B cell (primary cell): Measurements from ENCODE around the gene ERVH48-1. TPM values are rescaled to one million over a fixed set of nuclear protein-coding genes. Genes with fewer than 3 reads are reported as not detected.

Experiments used
- ATAC-seq: fragments of 200-7000 bp; cut with Tn5 transposase; one replicate; pipeline ENCODE4 v1.10.0; 2021; ENCODE audit warnings: low read depth, mild to moderate bottlenecking, moderate number of reproducible peaks, moderate library complexity
- CTCF ChIA-PET: fragments of 350-600 bp; sonication (Branson Sonifier 250); formaldehyde crosslinking; loops from one replicate; lab custom pipeline; 2021; ENCODE audit warnings: antibody characterized with exemption, inconsistent platforms; lab: Charles Lee
- POLR2A ChIA-PET: fragments of 350-600 bp; sonication (Branson Sonifier 250); formaldehyde crosslinking; loops from one replicate; lab custom pipeline; 2021; ENCODE audit warnings: antibody characterized with exemption; lab: Charles Lee
- DNase-seq: peaks from one replicate; pipeline ENCODE4 v3.0.0; 2013
- H2AFZ ChIP-seq: 2 replicates; pipeline ENCODE4 v1.6.1; 2012; ENCODE audit warnings: mild to moderate bottlenecking, low read depth, low read length; ENCODE audit not compliant: insufficient read depth, poor library complexity, severe bottlenecking
- H3K27ac ChIP-seq, 2 donors: 1 replicate in 1 of 2; 2 replicates in 1 of 2; pipeline ENCODE4 v1.5.1; 2012 to 2013; ENCODE audit warnings: low read length in 2 of 2, mild to moderate bottlenecking in 2 of 2, moderate library complexity in 1 of 2
- H3K27me3 ChIP-seq, 4 experiments: fragments of 200-600 bp in 1 of 4; sonication (generic) in 1 of 4; replicated peaks in 1 of 4; 1 replicate in 2 of 4; 2 replicates in 2 of 4; pipeline versions ENCODE4 v1.6.1 to v1.7.0; 2013 to 2016; ENCODE audit warnings: low read length in 3 of 4, mild to moderate bottlenecking in 2 of 4, mixed read lengths in 1 of 4, moderate library complexity in 1 of 4; ENCODE audit not compliant: insufficient read depth in 4 of 4, control insufficient read depth in 3 of 4; ENCODE audit errors: control extremely low read depth in 1 of 4
- H3K36me3 ChIP-seq, 2 experiments: replicated peaks in 1 of 2; 1 replicate in 1 of 2; 2 replicates in 1 of 2; pipeline versions ENCODE4 v1.6.1 to v1.7.1; 2013; ENCODE audit warnings: low read length in 1 of 2; ENCODE audit not compliant: insufficient read depth in 2 of 2, control insufficient read depth in 1 of 2; ENCODE audit errors: control extremely low read depth in 1 of 2, extremely low read depth in 1 of 2
- H3K4me1 ChIP-seq, 2 donors: fragments of 200-600 bp in 1 of 2; sonication (generic) in 1 of 2; 1 replicate in 1 of 2; 2 replicates in 1 of 2; pipeline versions ENCODE4 v1.5.1 to v1.6.1; 2013 to 2017; ENCODE audit warnings: low read length in 2 of 2; ENCODE audit not compliant: control insufficient read depth in 2 of 2, insufficient read depth in 2 of 2
- H3K4me2 ChIP-seq: replicated peaks from 2 replicates; pipeline ENCODE3; 2012; ENCODE audit warnings: mild to moderate bottlenecking, low read depth, low read length; ENCODE audit not compliant: poor library complexity, severe bottlenecking
- H3K4me3 ChIP-seq, 5 experiments: fragments of 200-600 bp in 1 of 5; sonication (generic) in 1 of 5; 1 replicate in 3 of 5; 2 replicates in 2 of 5; pipeline versions ENCODE4 v1.5.1 to v1.7.0; 2011 to 2016; ENCODE audit warnings: low read length in 4 of 5, mild to moderate bottlenecking in 4 of 5, low read depth in 2 of 5, control low read depth in 1 of 5, moderate library complexity in 1 of 5; ENCODE audit not compliant: insufficient read depth in 1 of 5; ENCODE audit errors: control extremely low read depth in 1 of 5, extremely low read depth in 1 of 5
- H3K79me2 ChIP-seq: fragments of 200-600 bp; sonication (generic); one replicate; pipeline ENCODE4 v1.6.0; 2016; ENCODE audit warnings: low read length; ENCODE audit not compliant: control insufficient read depth, insufficient read depth
- H3K9ac ChIP-seq: fragments of 200-600 bp; sonication (generic); 2 replicates; pipeline ENCODE4 v1.6.1; 2017; ENCODE audit warnings: mild to moderate bottlenecking, low read length, moderate library complexity
- H3K9me3 ChIP-seq, 3 donors: one replicate each; pipeline versions ENCODE4 v1.6.1 to v1.7.1; 2013; ENCODE audit warnings: low read length in 2 of 3; ENCODE audit not compliant: control insufficient read depth in 2 of 3, insufficient read depth in 1 of 3; ENCODE audit errors: control extremely low read depth in 1 of 3
- H4K20me1 ChIP-seq: 2 replicates; pipeline ENCODE4 v1.6.0; 2012; ENCODE audit warnings: mild to moderate bottlenecking, low read length; ENCODE audit not compliant: insufficient read depth, control insufficient read depth, poor library complexity, severe bottlenecking
- H3K27ac Mint-ChIP-seq: one replicate; pipeline ENCODE4 v1.8.0; 2021; ENCODE audit warnings: mixed read lengths
- H3K27me3 Mint-ChIP-seq: one replicate; pipeline ENCODE4 v1.8.0; 2021; ENCODE audit warnings: mixed read lengths
- H3K4me1 Mint-ChIP-seq: one replicate; pipeline ENCODE4 v1.8.0; 2021; ENCODE audit warnings: mixed read lengths
- H3K4me3 Mint-ChIP-seq: one replicate; pipeline ENCODE4 v1.8.0; 2021; ENCODE audit warnings: mixed read lengths
- H3K9me3 Mint-ChIP-seq: one replicate; pipeline ENCODE4 v1.8.0; 2022; ENCODE audit warnings: mixed read lengths; ENCODE audit not compliant: insufficient read depth
- EZH2 ChIP-seq: IDR thresholded peaks from 2 replicates; pipeline ENCODE4 v1.6.1; 2012; ENCODE audit warnings: borderline replicate concordance, low read depth, mild to moderate bottlenecking, moderate library complexity, low read length; ENCODE audit not compliant: insufficient read depth, poor library complexity, severe bottlenecking
- WGBS: methylation state at CpG from one replicate; pipeline ENCODE4 v1.1.5; 2013; ENCODE audit warnings: missing lambda C conversion rate; ENCODE audit not compliant: insufficient coverage; 5-methylcytosine and 5-hydroxymethylcytosine counted together
- intact Hi-C: fragments of 100-400 bp; cut with micrococcal nuclease; formaldehyde crosslinking; loops from one replicate; pipeline ENCODE4 v1.10.0; 2022
- polyA plus RNA-seq: library from polyadenylated mRNA; depleted of rRNA; stranded (reverse); fragments of >200 nt; gene quantifications from 2 replicates; pipeline ENCODE4 v1.2.3, GENCODE V29; 2012
- total RNA-seq, 2 donors: library from RNA; stranded (reverse); fragments of 120-200 nt in 1 of 2; gene quantifications; 1 replicate in 1 of 2; 2 replicates in 1 of 2; pipeline versions ENCODE4 v1.2.3 to v1.2.4, GENCODE V29; 2013 to 2022
- TF ChIP-seq, protein P1 (sequence below): fragments of 200-600 bp; IDR thresholded peaks from one replicate; pipeline ENCODE4 v1.8.0; 2022; ENCODE audit warnings: antibody characterized with exemption, mild to moderate bottlenecking

ERVH48-1 gene
- total and polyA plus RNA-seq, 2 donors (not counting 1 experiment from before 2014, with no cell fraction given) = not detected

DNA sequence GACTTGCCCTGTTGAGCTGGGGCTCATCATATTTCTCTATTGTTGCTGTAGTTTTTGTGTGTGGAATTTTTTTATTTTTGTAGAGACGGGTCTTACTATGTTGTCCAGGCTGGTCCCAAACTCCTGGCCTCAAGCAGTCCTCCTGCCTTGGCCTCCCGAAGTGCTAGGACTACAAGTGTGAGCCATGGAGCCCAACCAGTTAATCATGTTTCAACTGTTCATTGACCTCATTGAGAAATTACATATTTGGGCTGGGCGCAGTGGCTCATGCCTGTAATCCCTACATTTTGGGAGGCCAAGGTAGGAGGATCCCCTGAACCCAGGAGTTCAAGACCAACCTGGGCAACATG lies 39.8 kb upstream of the ERVH48-1 start:
- H3K36me3 ChIP-seq = no peaks in the 10 kb centered on the region
- no peak overlapping the region for H3K9ac ChIP-seq
- H3K27ac Mint-ChIP-seq = no peak overlapping the region
- H3K27me3 ChIP-seq = no peaks in the 10 kb centered on the region
- H3K4me2 ChIP-seq = no peak overlapping the region
- H3K27me3 Mint-ChIP-seq = no peaks in the 10 kb centered on the region
- no peaks in the 10 kb centered on the region for H3K9me3 ChIP-seq
- no peaks in the 10 kb centered on the region for H3K79me2 ChIP-seq
- H4K20me1 ChIP-seq = no peaks in the 10 kb centered on the region
- no peak for TF ChIP-seq EZH2
- TF ChIP-seq, protein P1, sequence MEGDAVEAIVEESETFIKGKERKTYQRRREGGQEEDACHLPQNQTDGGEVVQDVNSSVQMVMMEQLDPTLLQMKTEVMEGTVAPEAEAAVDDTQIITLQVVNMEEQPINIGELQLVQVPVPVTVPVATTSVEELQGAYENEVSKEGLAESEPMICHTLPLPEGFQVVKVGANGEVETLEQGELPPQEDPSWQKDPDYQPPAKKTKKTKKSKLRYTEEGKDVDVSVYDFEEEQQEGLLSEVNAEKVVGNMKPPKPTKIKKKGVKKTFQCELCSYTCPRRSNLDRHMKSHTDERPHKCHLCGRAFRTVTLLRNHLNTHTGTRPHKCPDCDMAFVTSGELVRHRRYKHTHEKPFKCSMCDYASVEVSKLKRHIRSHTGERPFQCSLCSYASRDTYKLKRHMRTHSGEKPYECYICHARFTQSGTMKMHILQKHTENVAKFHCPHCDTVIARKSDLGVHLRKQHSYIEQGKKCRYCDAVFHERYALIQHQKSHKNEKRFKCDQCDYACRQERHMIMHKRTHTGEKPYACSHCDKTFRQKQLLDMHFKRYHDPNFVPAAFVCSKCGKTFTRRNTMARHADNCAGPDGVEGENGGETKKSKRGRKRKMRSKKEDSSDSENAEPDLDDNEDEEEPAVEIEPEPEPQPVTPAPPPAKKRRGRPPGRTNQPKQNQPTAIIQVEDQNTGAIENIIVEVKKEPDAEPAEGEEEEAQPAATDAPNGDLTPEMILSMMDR = no peak
- ChIA-PET POLR2A (no interaction called here), CTCF (no interaction called here)
- no peaks in the 10 kb centered on the region for H3K4me1 ChIP-seq
- no peak overlapping the region for H3K27ac ChIP-seq
- no peak overlapping the region for H2AFZ ChIP-seq
- H3K4me3 Mint-ChIP-seq = no peak overlapping the region
- no peak overlapping the region for H3K4me3 ChIP-seq
- DNase-seq (no peak), ATAC-seq (no peak)
- 93% methylated on average over 3 of the region's 3 CpGs for WGBS
- no peaks in the 10 kb centered on the region for H3K4me1 Mint-ChIP-seq
- no peaks in the 10 kb centered on the region for H3K9me3 Mint-ChIP-seq
- intact Hi-C loops = no loop called here

DNA sequence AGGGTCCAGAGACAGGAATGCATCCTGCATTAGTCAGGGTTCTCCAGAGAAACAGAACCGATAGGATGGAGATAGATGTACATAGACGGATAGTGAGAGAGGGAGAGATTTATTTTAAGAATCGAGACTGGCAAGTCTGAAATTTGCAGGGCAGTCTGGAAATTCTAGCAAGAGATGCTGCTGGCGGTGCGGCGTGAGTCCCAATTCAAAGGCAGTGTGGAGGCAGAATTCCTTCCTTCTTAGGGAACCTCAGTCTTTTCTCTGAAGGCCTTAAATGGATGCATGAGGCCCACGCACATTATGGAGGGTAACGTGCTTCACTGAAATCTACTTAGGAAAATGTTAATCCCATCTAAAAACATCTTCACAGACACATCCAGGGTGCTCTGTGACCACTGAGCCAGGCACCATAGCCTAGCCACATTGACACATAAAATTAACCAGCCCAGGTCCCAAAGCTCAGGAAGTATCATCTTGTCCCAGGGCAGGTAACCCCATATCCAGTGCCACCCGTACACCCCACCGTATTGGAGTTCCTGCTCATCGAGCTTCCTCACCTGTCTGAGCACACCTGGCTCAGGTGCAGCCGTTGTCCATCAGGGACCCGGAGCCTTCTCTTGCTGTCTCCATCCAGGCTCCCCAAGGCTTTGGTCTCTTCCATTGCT lies 39.2 kb upstream of the ERVH48-1 start:
- DNase-seq (no peak), ATAC-seq (no peak)
- no peaks in the 10 kb centered on the region for H3K27me3 Mint-ChIP-seq
- Histone ChIP-seq H3K27me3 (no peaks in the 10 kb centered on the region), H3K9me3 (no peaks in the 10 kb centered on the region), H3K4me1 (no peaks in the 10 kb centered on the region), H3K4me3 (no peak overlapping the region), H3K4me2 (no peak overlapping the region), H3K27ac (no peak overlapping the region), H4K20me1 (no peaks in the 10 kb centered on the region), H3K79me2 (no peaks in the 10 kb centered on the region), H3K9ac (no peak overlapping the region), H3K36me3 (no peaks in the 10 kb centered on the region), H2AFZ (no peak overlapping the region)
- no peaks in the 10 kb centered on the region for H3K4me1 Mint-ChIP-seq
- ChIA-PET POLR2A (no interaction called here), CTCF (no interaction called here)
- no peak overlapping the region for H3K4me3 Mint-ChIP-seq
- TF ChIP-seq, protein P1 = no peak
- TF ChIP-seq EZH2 = no peak
- intact Hi-C loops = no loop called here
- no peak overlapping the region for H3K27ac Mint-ChIP-seq
- H3K9me3 Mint-ChIP-seq = no peaks in the 10 kb centered on the region
- 94% methylated on average over 11 of the region's 13 CpGs for WGBS
